H1 (cell line): ENCODE results near the gene CYP1A1. TPM values are rescaled to one million over a fixed set of nuclear protein-coding genes. Genes with fewer than 3 reads are reported as not detected.

Source experiments
- CTCF ChIA-PET: fragments of 300-600 bp; sonication (Branson Sonifier 250); formaldehyde crosslinking; loops from one replicate; lab custom pipeline; 2021; ENCODE audit not compliant: partially characterized antibody; lab: Charles Lee
- POLR2A ChIA-PET: fragments of 300-600 bp; sonication (Branson Sonifier 250); formaldehyde crosslinking; loops from one replicate; lab custom pipeline; 2021; ENCODE audit warnings: inconsistent platforms; ENCODE audit not compliant: partially characterized antibody; lab: Charles Lee
- DNase-seq, 2 experiments: peaks; one replicate each; pipeline versions ENCODE4 v3.0.0 to v3.0.0-alpha.2; 2010 to 2022; ENCODE audit warnings: low spot score in 2 of 2, low read depth in 1 of 2, mixed read lengths in 1 of 2
- FAIRE-seq: peaks from 2 replicates; lab custom pipeline; 2011; peaks lifted over from hg19 to GRCh38; lab: Jason Lieb, UNC
- H2AFZ ChIP-seq: 2 replicates; pipeline ENCODE4 v1.8.1; 2012; ENCODE audit warnings: low read length, inconsistent platforms
- H2AK5ac ChIP-seq: 2 replicates; pipeline ENCODE4 v1.6.1; 2013; ENCODE audit warnings: low read depth, low read length
- H2BK120ac ChIP-seq: replicated peaks from 2 replicates; pipeline ENCODE3; 2013; ENCODE audit warnings: low read depth, low read length, inconsistent platforms
- H2BK12ac ChIP-seq: 2 replicates; pipeline ENCODE4 v1.6.1; 2013; ENCODE audit warnings: low read depth, low read length
- H2BK15ac ChIP-seq: 2 replicates; pipeline ENCODE4 v1.6.1; 2013; ENCODE audit warnings: low read length
- H2BK20ac ChIP-seq: 2 replicates; pipeline ENCODE4 v1.6.1; 2013; ENCODE audit warnings: low read length
- H2BK5ac ChIP-seq: 2 replicates; pipeline ENCODE4 v1.6.1; 2013; ENCODE audit warnings: low read depth, low read length
- H3K14ac ChIP-seq: 2 replicates; pipeline ENCODE4 v1.6.1; 2013; ENCODE audit warnings: inconsistent platforms; ENCODE audit not compliant: insufficient read length
- H3K18ac ChIP-seq: 2 replicates; pipeline ENCODE4 v1.6.1; 2013; ENCODE audit warnings: low read length; ENCODE audit errors: extremely low read depth
- H3K23ac ChIP-seq: 2 replicates; pipeline ENCODE4 v1.6.1; 2013; ENCODE audit warnings: inconsistent platforms; ENCODE audit not compliant: insufficient read length
- H3K23me2 ChIP-seq: 2 replicates; pipeline ENCODE4 v1.6.1; 2013; ENCODE audit warnings: low read depth, low read length
- H3K27ac ChIP-seq: 2 replicates; pipeline ENCODE4 v1.6.1; 2011; ENCODE audit warnings: low read depth, low read length, inconsistent platforms
- H3K27me3 ChIP-seq, 4 experiments: replicated peaks in 1 of 4; 1 replicate in 1 of 4; 2 replicates in 3 of 4; pipeline versions ENCODE4 v1.6.1 to v1.8.1; 2011 to 2013; ENCODE audit warnings: low read length in 3 of 4, mild to moderate bottlenecking in 3 of 4, inconsistent platforms in 2 of 4, mixed read lengths in 2 of 4, moderate library complexity in 1 of 4; ENCODE audit not compliant: control insufficient read depth in 3 of 4, insufficient read depth in 3 of 4; ENCODE audit errors: extremely low read depth in 1 of 4
- H3K36me3 ChIP-seq, 4 experiments: 2 replicates each; pipeline versions ENCODE4 v1.6.1 to v1.8.1; 2011 to 2013; ENCODE audit warnings: mild to moderate bottlenecking in 4 of 4, low read length in 3 of 4, moderate library complexity in 2 of 4, control low read depth in 1 of 4, inconsistent platforms in 1 of 4; ENCODE audit not compliant: insufficient read depth in 4 of 4, control insufficient read depth in 2 of 4
- H3K4ac ChIP-seq: replicated peaks from 2 replicates; pipeline ENCODE3; 2013; ENCODE audit warnings: low read length, low read depth, mixed read lengths, inconsistent platforms; ENCODE audit not compliant: insufficient read length
- H3K4me1 ChIP-seq, 4 experiments: replicated peaks in 1 of 4; 1 replicate in 1 of 4; 2 replicates in 3 of 4; pipeline versions ENCODE4 v1.6.1 to v1.8.1; 2011 to 2013; ENCODE audit warnings: low read length in 3 of 4, inconsistent platforms in 2 of 4, mixed read lengths in 1 of 4; ENCODE audit not compliant: insufficient read depth in 4 of 4, control insufficient read depth in 3 of 4
- H3K4me2 ChIP-seq, 2 experiments: 2 replicates each; pipeline versions ENCODE4 v1.6.1 to v1.8.1; 2011 to 2013; ENCODE audit warnings: low read depth in 2 of 2, low read length in 2 of 2, control low read depth in 1 of 2, inconsistent platforms in 1 of 2, mild to moderate bottlenecking in 1 of 2; ENCODE audit not compliant: insufficient read depth in 1 of 2
- H3K4me3 ChIP-seq, 4 experiments: fragments of 200-600, 300-600 bp in 1 of 4; sonication (generic), shearing (Covaris generic), sonication (Bioruptor Twin) in 1 of 4; 2 replicates each; pipeline versions ENCODE4 v1.5.1 to v1.8.1; 2011 to 2016; ENCODE audit warnings: low read length in 4 of 4, low read depth in 3 of 4, control low read depth in 2 of 4, inconsistent platforms in 2 of 4, mild to moderate bottlenecking in 2 of 4, mixed read lengths in 1 of 4, moderate library complexity in 1 of 4; ENCODE audit not compliant: insufficient read depth in 2 of 4; ENCODE audit errors: extremely low read depth in 1 of 4
- H3K56ac ChIP-seq: replicated peaks from 2 replicates; pipeline ENCODE3; 2013; ENCODE audit warnings: low read depth, mild to moderate bottlenecking, mixed read lengths, low read length, inconsistent platforms; ENCODE audit not compliant: insufficient read length
- H3K79me1 ChIP-seq: 2 replicates; pipeline ENCODE4 v1.6.1; 2013; ENCODE audit warnings: low read depth, low read length, control low read depth
- H3K79me2 ChIP-seq, 2 experiments: 2 replicates each; pipeline versions ENCODE4 v1.6.1 to v1.8.1; 2012 to 2013; ENCODE audit warnings: low read length in 2 of 2, mild to moderate bottlenecking in 2 of 2, inconsistent platforms in 1 of 2; ENCODE audit not compliant: insufficient read depth in 2 of 2, control insufficient read depth in 1 of 2
- H3K9ac ChIP-seq, 4 experiments: replicated peaks in 1 of 4; 1 replicate in 1 of 4; 2 replicates in 3 of 4; pipeline versions ENCODE4 v1.6.1 to v1.8.1; 2011 to 2013; ENCODE audit warnings: low read depth in 3 of 4, low read length in 3 of 4, control low read depth in 2 of 4, mild to moderate bottlenecking in 2 of 4, moderate library complexity in 2 of 4, inconsistent platforms in 1 of 4; ENCODE audit errors: extremely low read depth in 1 of 4
- H3K9me3 ChIP-seq, 2 experiments: 2 replicates each; pipeline versions ENCODE4 v1.6.1 to v1.8.1; 2012 to 2013; ENCODE audit warnings: mild to moderate bottlenecking in 2 of 2, moderate library complexity in 2 of 2, control low read depth in 1 of 2, inconsistent platforms in 1 of 2, low read depth in 1 of 2, low read length in 1 of 2, mixed read lengths in 1 of 2; ENCODE audit not compliant: insufficient read depth in 2 of 2
- H4K20me1 ChIP-seq, 2 experiments: replicated peaks in 1 of 2; 2 replicates each; pipeline versions ENCODE3 to v1.8.1; 2011 to 2013; ENCODE audit warnings: inconsistent platforms in 2 of 2, low read length in 2 of 2, mild to moderate bottlenecking in 1 of 2; ENCODE audit not compliant: insufficient read depth in 2 of 2, control insufficient read depth in 1 of 2
- H4K5ac ChIP-seq: 2 replicates; pipeline ENCODE4 v1.6.1; 2013; ENCODE audit warnings: low read length, low read depth, mixed read lengths, inconsistent platforms; ENCODE audit not compliant: insufficient read length
- H4K8ac ChIP-seq: 2 replicates; pipeline ENCODE4 v1.8.0; 2013; ENCODE audit warnings: mild to moderate bottlenecking, moderate library complexity, low read length, inconsistent platforms; ENCODE audit not compliant: insufficient read depth; ENCODE audit errors: extremely low read depth
- H4K91ac ChIP-seq: replicated peaks from 2 replicates; pipeline ENCODE3; 2013; ENCODE audit warnings: low read length, mixed read lengths, inconsistent platforms; ENCODE audit not compliant: insufficient read length
- BCL11A ChIP-seq, 2 experiments: IDR thresholded peaks; one replicate each; pipeline ENCODE4 v1.6.1; 2011; ENCODE audit warnings: low read depth in 2 of 2, low read length in 2 of 2, mild to moderate bottlenecking in 2 of 2
- CREB1 ChIP-seq: IDR thresholded peaks from 2 replicates; pipeline ENCODE4 v1.6.1; 2012; ENCODE audit warnings: inconsistent platforms
- CTCF ChIP-seq, 3 experiments: IDR thresholded peaks; 1 replicate in 2 of 3; 2 replicates in 1 of 3; pipeline versions ENCODE4 v1.5.1 to v1.6.1; 2011; ENCODE audit warnings: low read length in 3 of 3, mild to moderate bottlenecking in 3 of 3, inconsistent platforms in 2 of 3, low read depth in 1 of 3, moderate library complexity in 1 of 3; ENCODE audit not compliant: insufficient read depth in 1 of 3; ENCODE audit errors: control extremely low read depth in 1 of 3
- GABPA ChIP-seq: IDR thresholded peaks from 2 replicates; pipeline ENCODE4 v1.6.1; 2011; ENCODE audit warnings: mild to moderate bottlenecking, low read length, moderate library complexity, borderline replicate concordance; ENCODE audit not compliant: insufficient read depth
- HDAC2 ChIP-seq, 2 experiments: fragments of 300-600 bp in 1 of 2; sonication (generic) in 1 of 2; IDR thresholded peaks; 2 replicates each; pipeline ENCODE4 v1.6.1; 2011 to 2012; ENCODE audit warnings: low read depth in 2 of 2, low read length in 2 of 2, mild to moderate bottlenecking in 2 of 2, moderate library complexity in 2 of 2, borderline replicate concordance in 1 of 2, inconsistent platforms in 1 of 2
- NRF1 ChIP-seq: IDR thresholded peaks from 2 replicates; pipeline ENCODE4 v1.6.1; 2011; ENCODE audit warnings: mild to moderate bottlenecking, low read depth, low read length, improper control_type of control experiment
- POU5F1 ChIP-seq: IDR thresholded peaks from 2 replicates; pipeline ENCODE4 v1.6.1; 2011; ENCODE audit warnings: low read depth, mild to moderate bottlenecking, low read length, moderate library complexity
- TAF7 ChIP-seq: optimal IDR thresholded peaks from 2 replicates; pipeline ENCODE3; 2011; ENCODE audit warnings: low read depth, mild to moderate bottlenecking, inconsistent platforms, low read length, moderate library complexity, borderline replicate concordance
- USF2 ChIP-seq: IDR thresholded peaks from 2 replicates; pipeline ENCODE4 v1.6.1; 2011; ENCODE audit warnings: low read length, improper control_type of control experiment
- YY1 ChIP-seq: IDR thresholded peaks from 2 replicates; pipeline ENCODE4 v1.6.1; 2011; ENCODE audit warnings: low read depth, mild to moderate bottlenecking, low read length
- WGBS, 2 experiments: shearing (Covaris generic) in 1 of 2; methylation state at CpG; one replicate each; pipeline versions ENCODE4 v1.1.6 to v1.1.7; 2013 to 2015; ENCODE audit warnings: low lambda C conversion rate in 2 of 2, mixed read lengths in 2 of 2, inconsistent platforms in 1 of 2, low coverage in 1 of 2, missing lambda C conversion rate in 1 of 2; ENCODE audit not compliant: insufficient replicate concordance in 2 of 2, insufficient coverage in 1 of 2, insufficient read length in 1 of 2; ENCODE audit errors: extremely low coverage in 1 of 2, missing lambda C conversion rate in 1 of 2; 5-methylcytosine and 5-hydroxymethylcytosine counted together
- polyA plus RNA-seq, 7 experiments: library from polyadenylated mRNA; depleted of rRNA in 3 of 7; stranded (reverse) in 5 of 7; unstranded in 2 of 7; fragments of >200 nt in 5 of 7; fragments of 200-250 nt in 2 of 7; gene quantifications; 1 replicate in 5 of 7; 2 replicates in 1 of 7; 4 replicates in 1 of 7; pipeline versions ENCODE4 v1.2.1 to v1.2.3, GENCODE V29; 2011 to 2013; ENCODE audit warnings: missing spikeins in 2 of 7, mixed read lengths in 2 of 7
- total RNA-seq: library from RNA; stranded (reverse); fragmentation: NEBNext Ultra II Directional; extraction: Animal tissue kit (Norgen Biotek cat#: 25700); gene quantifications from 2 replicates; pipeline ENCODE4 v1.2.1, GENCODE V29; 2021

The CYP1A1 gene
- total and polyA plus RNA-seq, 2 of the 8 experiments (the other 6 are each of a cell fraction or from before 2014, with no cell fraction given), result 0.32 to 0.35 TPM

- Histone ChIP-seq H3K23me2 (peaks cover 5% of the 10 kb centered on the region), H4K8ac (no peak overlapping the region), H2AFZ (no peak overlapping the region), H3K36me3 (no peaks in the 10 kb centered on the region), H4K91ac (no peak overlapping the region), H2AK5ac (no peak overlapping the region), H2BK15ac (no peak overlapping the region), H3K27ac (no peak overlapping the region), H3K9me3 (no peaks in the 10 kb centered on the region), H4K20me1 (peaks cover 2 to 4% of the 10 kb centered on the region in 2 experiments), H3K27me3 (no peaks in the 10 kb centered on the region; a peak in 2 of 7 replicates), H3K14ac (no peak overlapping the region), H3K79me2 (peaks cover 21 to 76% of the 10 kb centered on the region in 2 experiments), H4K5ac (no peak overlapping the region), H3K9ac (no peak overlapping the region), H3K4me1 (peaks cover 0 to 5% (median 3%) of the 10 kb centered on the region in 4 experiments; a peak in 4 of 7 replicates), H2BK5ac (no peak overlapping the region), H2BK120ac (no peak overlapping the region), H3K56ac (no peak overlapping the region), H2BK12ac (no peak overlapping the region), H2BK20ac (no peak overlapping the region), H3K18ac (no peak overlapping the region), H3K4ac (no peak overlapping the region), H3K79me1 (peaks cover 2% of the 10 kb centered on the region; the same call in 1 of the 2 replicates), H3K23ac (no peak overlapping the region), H3K4me3 (no peak overlapping the region), H3K4me2 (no peak overlapping the region)
- FAIRE-seq (no peak), DNase-seq (no peak)
- POLR2A ChIA-PET, result no interaction called here
- CTCF ChIA-PET, result no interaction called here
- 94% methylated on average over 1 of the region's 1 CpG; no CpG with 5 or more reads in 1 of the 2 experiments for WGBS, 2 experiments
- TF ChIP-seq HDAC2 (IDR thresholded peaks at IDR 0.05; ENCODE audit: borderline replicate concordance in 1 of 2, low read depth in 2 of 2, low read length in 2 of 2) (no peak), USF2 (no peak), NRF1 (no peak), YY1 (no peak), CREB1 (no peak), GABPA (no peak), TAF7 (no peak), POU5F1 (no peak), CTCF (IDR thresholded peaks at IDR 0.05; ENCODE audit: control extremely low read depth in 1 of 3, insufficient read depth in 1 of 3, low read depth in 1 of 3, low read length in 3 of 3) (no peak), BCL11A (IDR thresholded peaks at IDR 0.05; ENCODE audit: low read depth in 2 of 2, low read length in 2 of 2) (no peak)
Observed at GRCh38 chr15:74692327-74692726, 33.0 kb downstream of the CYP1A1 start.
